Adrenal gland (tissue), 12 donors: ENCODE results near the gene ACD. TPM values are rescaled to one million over a fixed set of nuclear protein-coding genes. Genes with fewer than 3 reads are reported as not detected.

ENCODE experiments used
- DNase-seq, 7 donors: peaks; one replicate each; pipeline ENCODE4 v3.0.0-alpha.2; 2019 to 2020
- H3K27ac ChIP-seq, 5 donors: fragments of 200-600 bp; sonication (generic) in 4 of 5; 1 replicate in 3 of 5; 2 replicates in 2 of 5; pipeline versions ENCODE4 v1.5.1 to v1.8.0; 2016 to 2020; ENCODE audit warnings: mild to moderate bottlenecking in 1 of 5
- H3K27me3 ChIP-seq: fragments of 200-600 bp; 2 replicates; pipeline ENCODE4 v1.8.0; 2021
- H3K36me3 ChIP-seq, 2 donors: fragments of 200-600 bp; replicated peaks in 1 of 2; 1 replicate in 1 of 2; 2 replicates in 1 of 2; pipeline versions ENCODE4 v1.5.1 to v1.8.0; 2018 to 2022
- H3K4me1 ChIP-seq, 2 donors: fragments of 200-600 bp; replicated peaks in 1 of 2; 1 replicate in 1 of 2; 2 replicates in 1 of 2; pipeline versions ENCODE4 v1.5.1 to v1.8.0; 2018 to 2021
- H3K4me3 ChIP-seq, 4 donors: fragments of 200-600 bp; sonication (generic) in 3 of 4; one replicate each; pipeline ENCODE4 v1.5.1; 2016 to 2018
- H3K9me3 ChIP-seq, 3 donors: fragments of 200-600 bp; sonication (generic) in 1 of 3; replicated peaks in 1 of 3; 1 replicate in 2 of 3; 2 replicates in 1 of 3; pipeline versions ENCODE4 v1.5.1 to v1.8.0; 2016 to 2021
- POLR2A ChIP-seq, 2 donors: fragments of 450-650 bp; IDR thresholded peaks; one replicate each; pipeline ENCODE4 v1.6.1; 2017; ENCODE audit warnings: antibody characterized with exemption in 2 of 2, mild to moderate bottlenecking in 2 of 2, moderate library complexity in 1 of 2
- WGBS, 4 donors: extraction: QIAGEN DNeasy Blood & Tissue Kit in 2 of 4; methylation state at CpG; one replicate each; pipeline versions ENCODE4 v1.1.5 to v1.1.7; 2013 to 2017; 5-methylcytosine and 5-hydroxymethylcytosine counted together
- intact Hi-C, 2 donors: fragments of 100-400 bp; cut with DNase I; formaldehyde crosslinking; loops; one replicate each; pipeline versions ENCODE4 v1.14.1 to v1.15.0; 2022 to 2023
- polyA plus RNA-seq, 3 donors: library from polyadenylated mRNA; stranded (reverse); fragments of 200-250 nt in 2 of 3; fragments of 350-450 nt in 1 of 3; fragmentation: Illumina TruSeq in 1 of 3; extraction: RNeasy Lipid Tissue Mini Kit (QIAGEN cat#74804) in 1 of 3; gene quantifications; one replicate each; pipeline ENCODE4 v1.2.3, GENCODE V29; 2013 to 2014
- total RNA-seq, 9 donors: library from RNA; depleted of rRNA in 4 of 9; stranded (reverse); fragments of >200 nt in 4 of 9; fragments of 120-200 nt in 1 of 9; fragmentation: NEBNext Ultra II Directional in 1 of 9; extraction: Animal tissue kit (Norgen Biotek cat#: 25700) in 1 of 9; gene quantifications; one replicate each; pipeline versions ENCODE4 v1.1.0 to v1.2.4, GENCODE V29; 2013 to 2023
- TF ChIP-seq, protein P1 (sequence below), 6 experiments: fragments of 450-650 bp in 4 of 6; fragments of 200-600 bp in 2 of 6; sonication (generic) in 1 of 6; IDR thresholded peaks; 1 replicate in 5 of 6; 2 replicates in 1 of 6; pipeline versions ENCODE4 v1.5.1 to v1.8.0; 2016 to 2021; ENCODE audit warnings: antibody characterized with exemption in 6 of 6, mild to moderate bottlenecking in 2 of 6, moderate library complexity in 1 of 6
- donor health status: healthy with polysubstance abuse.
- donor health status: Bipolar disorder and iron deficiency.
- donor health status: DM: yes; HTN: yes; CAD: no.
- donor health status: DM: no; HTN: no; CAD: no.
- donor health status: DM: no; HTN: no; CAD: no.
- donor health status: DM: yes; HTN: yes; CAD: no.

ACD gene
- total and polyA plus RNA-seq, 12 donors: 7.3 to 47.0 (median 20.7) TPM

DNA sequence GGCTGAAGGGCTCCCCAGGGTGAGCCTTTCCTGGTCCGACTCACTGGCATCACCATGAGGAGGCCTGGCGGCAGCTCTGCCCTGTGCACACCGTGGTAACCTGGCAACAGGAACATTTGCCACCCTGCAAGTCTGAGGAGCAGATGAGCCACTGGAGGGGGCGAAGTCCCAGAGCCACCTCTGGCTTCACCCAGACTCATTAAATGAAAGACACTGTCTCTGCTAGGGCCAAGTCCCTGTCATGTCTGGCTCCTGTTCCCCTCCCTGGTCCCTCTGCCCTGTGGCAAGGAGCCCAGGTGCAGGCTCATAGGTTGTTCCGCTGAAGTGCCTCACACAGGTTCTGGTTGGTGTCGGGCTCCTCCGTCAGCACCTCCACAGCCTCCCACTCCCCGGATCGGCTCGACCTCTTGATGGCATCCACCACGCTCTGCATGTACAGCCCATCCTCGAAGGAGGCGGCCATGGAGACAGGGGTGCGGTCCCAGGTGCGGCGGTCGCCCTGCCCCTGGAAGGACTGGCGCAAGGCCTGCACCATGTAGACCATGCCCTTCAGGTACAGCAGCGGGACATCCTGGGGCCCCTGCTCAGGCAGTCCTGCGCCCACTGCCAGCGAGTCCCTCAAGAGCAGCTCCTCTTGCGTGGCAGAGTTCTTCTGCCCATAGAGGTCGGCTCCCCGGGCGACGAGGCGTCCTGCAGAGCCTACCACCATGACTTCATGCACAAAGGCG, 15.0 kb upstream of the ACD start:
- Histone ChIP-seq H3K4me3 (no peak overlapping the region), H3K27ac (peak overlapping the region in 2 of 5 donors; percentile 72 to 87), H3K27me3 (no peaks in the 10 kb centered on the region), H3K36me3 (peaks cover 0 to 9% of the 10 kb centered on the region in 2 donors), H3K4me1 (peaks cover 12 to 26% of the 10 kb centered on the region in 2 donors), H3K9me3 (no peaks in the 10 kb centered on the region)
- DNase-seq: no peak
- TF ChIP-seq POLR2A (IDR thresholded peaks at IDR 0.05): no peak
- TF ChIP-seq, protein P1, sequence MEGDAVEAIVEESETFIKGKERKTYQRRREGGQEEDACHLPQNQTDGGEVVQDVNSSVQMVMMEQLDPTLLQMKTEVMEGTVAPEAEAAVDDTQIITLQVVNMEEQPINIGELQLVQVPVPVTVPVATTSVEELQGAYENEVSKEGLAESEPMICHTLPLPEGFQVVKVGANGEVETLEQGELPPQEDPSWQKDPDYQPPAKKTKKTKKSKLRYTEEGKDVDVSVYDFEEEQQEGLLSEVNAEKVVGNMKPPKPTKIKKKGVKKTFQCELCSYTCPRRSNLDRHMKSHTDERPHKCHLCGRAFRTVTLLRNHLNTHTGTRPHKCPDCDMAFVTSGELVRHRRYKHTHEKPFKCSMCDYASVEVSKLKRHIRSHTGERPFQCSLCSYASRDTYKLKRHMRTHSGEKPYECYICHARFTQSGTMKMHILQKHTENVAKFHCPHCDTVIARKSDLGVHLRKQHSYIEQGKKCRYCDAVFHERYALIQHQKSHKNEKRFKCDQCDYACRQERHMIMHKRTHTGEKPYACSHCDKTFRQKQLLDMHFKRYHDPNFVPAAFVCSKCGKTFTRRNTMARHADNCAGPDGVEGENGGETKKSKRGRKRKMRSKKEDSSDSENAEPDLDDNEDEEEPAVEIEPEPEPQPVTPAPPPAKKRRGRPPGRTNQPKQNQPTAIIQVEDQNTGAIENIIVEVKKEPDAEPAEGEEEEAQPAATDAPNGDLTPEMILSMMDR (IDR thresholded peaks at IDR 0.05): no peak
- WGBS, 4 donors: 92 to 100% (median 95%) methylated on average over 1 to 28 of the region's 28 CpGs
- intact Hi-C loops: loop anchor here (5.0 to 10.0 kb wide), 4 partner anchors 140 to 360 kb away; no protein-coding TSS in a partner anchor

DNA sequence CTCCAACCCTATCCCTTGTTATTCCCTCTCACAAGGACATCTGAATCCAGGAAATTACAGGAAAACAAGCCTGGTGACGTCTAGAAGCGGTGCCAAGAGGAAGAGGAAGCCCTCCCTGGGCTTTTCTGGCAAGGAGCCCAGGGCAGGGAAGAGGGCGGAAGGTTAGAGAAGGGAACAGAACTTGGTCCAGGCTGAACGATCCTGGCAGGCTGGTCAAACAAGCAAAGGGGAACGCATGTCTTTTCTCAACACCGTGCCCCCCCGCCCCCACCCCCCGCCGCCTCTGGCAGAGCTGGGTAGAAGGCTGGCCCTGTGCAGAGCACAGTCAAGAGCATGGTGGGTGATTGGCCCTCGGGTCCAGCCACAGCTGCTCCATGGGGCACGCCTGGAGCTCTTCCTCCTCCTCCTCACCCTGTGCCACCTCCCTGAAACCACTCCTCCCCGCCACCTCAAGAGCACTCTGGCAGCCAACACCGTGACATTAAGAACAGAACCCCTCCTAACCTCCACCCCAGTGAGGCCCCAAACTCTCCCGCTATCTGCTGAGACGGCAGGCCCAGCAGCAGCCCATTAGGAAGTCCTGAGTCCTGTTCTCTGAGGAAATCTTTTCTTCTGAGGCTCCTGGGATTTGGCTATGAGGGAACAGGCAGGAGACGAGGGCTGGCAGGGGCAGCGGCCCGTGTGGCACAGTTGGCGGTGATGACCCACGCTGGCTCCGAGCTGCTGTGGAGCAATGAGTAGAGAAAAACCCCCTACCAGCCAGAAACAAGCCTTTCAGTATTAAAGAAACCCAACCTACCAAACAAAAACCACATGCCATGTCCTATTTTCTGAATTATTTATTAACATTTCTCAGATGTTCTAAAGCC, 13.9 kb upstream of the ACD start:
- TF ChIP-seq, protein P1 (IDR thresholded peaks at IDR 0.05): no peak
- TF ChIP-seq POLR2A (IDR thresholded peaks at IDR 0.05): no peak
- peaks cover 0 to 9% of the 10 kb centered on the region in 2 donors for H3K36me3 ChIP-seq
- 40 to 57% (median 50%) methylated on average over 18 to 21 of the region's 21 CpGs for WGBS, 4 donors
- intact Hi-C loops: loop anchor here (5.0 to 10.0 kb wide), 4 partner anchors 141 to 361 kb away; no protein-coding TSS in a partner anchor
- H3K4me1 ChIP-seq: peaks cover 12 to 26% of the 10 kb centered on the region in 2 donors
- H3K4me3 ChIP-seq: no peak overlapping the region
- H3K9me3 ChIP-seq: no peaks in the 10 kb centered on the region
- H3K27ac ChIP-seq: peak overlapping the region; percentile 18 to 87 (median 47)
- no peaks in the 10 kb centered on the region for H3K27me3 ChIP-seq
- peak; percentile 62 to 86 (median 73) for DNase-seq

DNA sequence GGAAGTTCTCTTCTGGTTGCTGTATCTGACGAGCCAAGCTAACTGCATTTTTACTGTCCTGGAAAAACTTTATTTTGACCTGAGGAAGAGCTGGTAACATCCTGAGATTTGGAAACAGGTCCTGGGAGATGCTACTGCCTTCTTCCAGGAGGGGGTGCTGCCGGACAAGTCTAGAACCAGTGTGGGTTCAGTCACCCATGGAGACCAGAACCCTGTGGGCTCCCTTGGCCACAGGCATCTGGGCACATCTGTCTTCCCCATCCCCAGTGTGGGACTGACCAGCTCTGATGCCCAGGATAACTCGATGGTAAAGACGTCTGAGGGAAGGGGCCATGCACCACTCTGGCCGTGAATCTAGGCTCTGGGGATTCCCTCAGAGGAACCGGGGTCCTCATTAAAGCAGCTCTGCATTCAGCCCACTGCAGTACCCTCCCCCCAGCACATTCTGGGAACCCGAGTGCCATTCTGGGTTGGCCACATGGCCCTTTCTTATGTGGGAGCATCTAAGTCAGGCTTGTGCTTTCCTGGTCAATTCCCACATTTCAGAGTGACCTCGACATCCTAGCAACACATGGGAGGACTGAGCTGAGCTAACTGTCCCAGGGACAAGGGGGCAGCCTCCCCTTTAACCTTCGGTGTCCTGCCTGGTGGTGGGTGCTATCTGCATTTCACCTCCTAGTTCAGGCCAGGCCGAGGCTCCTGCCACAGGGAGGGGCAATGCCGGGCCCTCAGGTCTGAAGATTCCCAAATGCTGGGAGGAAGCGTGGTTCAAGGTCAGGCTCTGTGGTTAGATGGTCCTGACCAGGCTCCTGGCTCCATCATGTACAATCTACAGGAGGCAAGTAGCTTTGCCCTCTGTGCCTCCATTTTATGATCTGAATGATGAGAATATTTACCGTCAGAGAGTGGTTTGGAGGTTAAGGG, 12.9 kb upstream of the ACD start:
- no peaks in the 10 kb centered on the region for H3K9me3 ChIP-seq
- H3K4me3 ChIP-seq: no peak overlapping the region
- H3K27ac ChIP-seq: peak overlapping the region; percentile 10 to 87 (median 47)
- H3K36me3 ChIP-seq: peaks cover 0 to 9% of the 10 kb centered on the region in 2 donors
- H3K27me3 ChIP-seq: no peaks in the 10 kb centered on the region
- H3K4me1 ChIP-seq: peaks cover 12 to 29% of the 10 kb centered on the region in 2 donors
- intact Hi-C loops: loop anchor here (5.0 to 10.0 kb wide), 4 partner anchors 142 to 362 kb away; no protein-coding TSS in a partner anchor
- peak; percentile 74 to 90 (median 82) for DNase-seq
- TF ChIP-seq, protein P1 (IDR thresholded peaks at IDR 0.05): peak; percentile 66 to 88 (median 82)
- no peak for TF ChIP-seq POLR2A (IDR thresholded peaks at IDR 0.05)
- 39 to 53% (median 43%) methylated on average over 7 to 13 of the region's 13 CpGs for WGBS, 4 donors
